ENCODE results near the gene RERE. TPM values are rescaled to one million over a fixed set of nuclear protein-coding genes. Genes with fewer than 3 reads are reported as not detected.
A peak's percentile ranks its signal among the peaks of the same experiment; 100 is the strongest.

The RERE gene
- total RNA-seq, 4 donors from 2014 or later, result 86.4 to 111 (median 103) TPM

DNA sequence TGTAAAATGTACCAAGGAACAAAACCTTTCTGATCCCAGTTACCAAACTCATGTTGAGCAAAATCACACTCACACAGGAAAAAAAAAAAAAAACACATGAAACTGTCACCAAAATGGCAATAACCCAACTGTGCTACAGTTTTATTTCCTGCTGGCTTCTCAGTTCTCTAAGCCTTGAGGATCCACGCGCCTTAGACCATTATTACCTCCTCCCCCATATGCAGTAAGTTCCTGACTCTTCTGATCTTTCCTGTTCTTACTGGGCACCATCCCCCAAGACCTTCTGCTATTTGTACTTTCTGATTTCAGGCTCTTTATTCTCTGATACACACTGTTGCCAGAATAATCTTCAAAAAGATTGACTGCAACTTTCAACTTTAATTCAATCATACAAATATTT lies 419.9 kb downstream of the RERE start:
- WGBS, 2 donors, result 37 to 41% methylated on average over 2 of the region's 2 CpGs
- H3K36me3 ChIP-seq, result peaks cover 0 to 15% (median 0%) of the 10 kb centered on the region in 3 donors
- no peaks in the 10 kb centered on the region for H3K27me3 ChIP-seq
- no peak overlapping the region for H3K4me3 ChIP-seq
- peak overlapping the region; percentile 31 to 88 (median 66) for H3K27ac ChIP-seq
- DNase-seq (ENCODE audit: low spot score in 2 of 2), result no peak
- no peaks in the 10 kb centered on the region for H3K9me3 ChIP-seq
- TF ChIP-seq, protein P1, sequence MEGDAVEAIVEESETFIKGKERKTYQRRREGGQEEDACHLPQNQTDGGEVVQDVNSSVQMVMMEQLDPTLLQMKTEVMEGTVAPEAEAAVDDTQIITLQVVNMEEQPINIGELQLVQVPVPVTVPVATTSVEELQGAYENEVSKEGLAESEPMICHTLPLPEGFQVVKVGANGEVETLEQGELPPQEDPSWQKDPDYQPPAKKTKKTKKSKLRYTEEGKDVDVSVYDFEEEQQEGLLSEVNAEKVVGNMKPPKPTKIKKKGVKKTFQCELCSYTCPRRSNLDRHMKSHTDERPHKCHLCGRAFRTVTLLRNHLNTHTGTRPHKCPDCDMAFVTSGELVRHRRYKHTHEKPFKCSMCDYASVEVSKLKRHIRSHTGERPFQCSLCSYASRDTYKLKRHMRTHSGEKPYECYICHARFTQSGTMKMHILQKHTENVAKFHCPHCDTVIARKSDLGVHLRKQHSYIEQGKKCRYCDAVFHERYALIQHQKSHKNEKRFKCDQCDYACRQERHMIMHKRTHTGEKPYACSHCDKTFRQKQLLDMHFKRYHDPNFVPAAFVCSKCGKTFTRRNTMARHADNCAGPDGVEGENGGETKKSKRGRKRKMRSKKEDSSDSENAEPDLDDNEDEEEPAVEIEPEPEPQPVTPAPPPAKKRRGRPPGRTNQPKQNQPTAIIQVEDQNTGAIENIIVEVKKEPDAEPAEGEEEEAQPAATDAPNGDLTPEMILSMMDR (IDR thresholded peaks at IDR 0.05), result no peak
- TF ChIP-seq EP300 (IDR thresholded peaks at IDR 0.05), result no peak
- peaks cover 8 to 68% (median 43%) of the 10 kb centered on the region in 4 donors for H3K4me1 ChIP-seq

DNA sequence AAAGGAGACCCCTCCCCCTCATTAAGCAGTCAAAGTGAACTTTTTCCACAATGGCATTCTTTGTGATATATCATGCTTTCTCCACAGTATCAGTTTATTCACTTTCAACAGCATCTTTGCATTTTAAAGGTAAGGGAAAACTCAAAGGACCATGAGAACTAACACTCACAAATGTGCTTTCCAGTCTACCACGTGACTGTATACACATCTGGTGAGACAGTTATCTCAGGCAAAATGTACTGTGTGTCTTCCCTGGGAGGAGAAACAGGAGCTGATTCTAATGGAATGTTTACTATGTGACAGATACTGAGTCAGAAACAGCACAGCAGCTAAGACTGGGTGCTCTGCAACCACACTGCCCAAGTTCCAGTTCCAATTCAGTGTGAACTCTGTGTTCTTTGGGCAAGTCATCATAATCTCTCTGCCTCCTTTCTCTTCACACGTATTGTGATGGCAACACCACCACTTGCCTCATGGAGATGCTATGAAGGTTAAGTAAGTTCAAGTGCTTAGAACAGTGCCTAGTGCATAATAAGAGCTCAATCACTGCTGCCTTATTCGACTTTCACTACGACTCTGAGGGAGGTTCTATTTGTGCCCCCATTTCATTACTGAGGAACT lies 420.5 kb downstream of the RERE start:
- H3K36me3 ChIP-seq, result peaks cover 0 to 8% (median 0%) of the 10 kb centered on the region in 3 donors
- H3K27me3 ChIP-seq, result no peaks in the 10 kb centered on the region
- DNase-seq (ENCODE audit: low spot score in 2 of 2), result peak in 1 of 2 donors; percentile 70
- no peak overlapping the region for H3K4me3 ChIP-seq
- no peaks in the 10 kb centered on the region for H3K9me3 ChIP-seq
- peaks cover 8 to 74% (median 45%) of the 10 kb centered on the region in 4 donors for H3K4me1 ChIP-seq
- TF ChIP-seq EP300 (IDR thresholded peaks at IDR 0.05), result peak in 1 of 2 donors; percentile 92
- TF ChIP-seq, protein P1 (IDR thresholded peaks at IDR 0.05), result no peak
- TF ChIP-seq POLR2A (IDR thresholded peaks at IDR 0.05), result no peak
- WGBS, 2 donors, result 12% methylated on average over 4 of the region's 4 CpGs
- peak overlapping the region; percentile 9 to 88 (median 66) for H3K27ac ChIP-seq

DNA sequence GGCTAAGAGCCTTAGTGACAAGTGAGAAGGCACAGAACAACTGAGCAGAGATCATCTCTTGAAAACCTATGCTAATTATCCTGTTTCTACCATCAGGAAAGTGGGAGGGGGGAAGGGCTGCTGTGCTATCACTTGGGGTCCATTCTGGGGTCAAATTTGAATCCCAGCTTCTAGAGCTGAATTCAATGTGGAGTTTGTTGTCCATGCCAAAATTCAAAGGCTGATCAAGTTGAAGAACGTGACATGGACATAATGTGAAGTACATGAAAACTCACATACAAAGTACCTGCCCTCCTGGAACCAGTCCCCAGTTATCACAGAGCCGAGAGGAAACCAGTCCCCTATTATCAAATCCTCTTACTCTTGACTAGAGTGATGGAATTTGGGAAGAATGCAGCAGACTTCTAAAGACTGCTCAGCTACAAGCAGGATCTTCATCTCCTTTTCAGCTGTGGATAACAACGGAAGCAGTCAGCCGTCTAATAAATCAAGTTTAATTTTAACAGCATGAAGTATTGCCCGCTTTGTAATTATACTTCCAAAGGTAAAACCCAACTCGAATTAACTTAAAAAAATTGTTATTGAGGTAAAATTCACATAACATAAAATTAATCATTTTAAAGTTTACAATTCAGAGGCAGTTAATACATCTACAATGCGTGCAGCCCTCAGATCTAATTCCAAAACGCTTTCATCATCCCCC lies 421.2 kb downstream of the RERE start:
- no peak for TF ChIP-seq EP300 (IDR thresholded peaks at IDR 0.05)
- H3K36me3 ChIP-seq, result peaks cover 0 to 2% (median 0%) of the 10 kb centered on the region in 3 donors
- DNase-seq (ENCODE audit: low spot score in 2 of 2), result no peak
- 20 to 21% methylated on average over 8 of the region's 8 CpGs for WGBS, 2 donors
- H3K4me1 ChIP-seq, result peaks cover 8 to 81% (median 45%) of the 10 kb centered on the region in 4 donors
- no peaks in the 10 kb centered on the region for H3K27me3 ChIP-seq
- no peaks in the 10 kb centered on the region for H3K9me3 ChIP-seq
- peak overlapping the region; percentile 9 to 88 (median 66) for H3K27ac ChIP-seq
- H3K4me3 ChIP-seq, result no peak overlapping the region

DNA sequence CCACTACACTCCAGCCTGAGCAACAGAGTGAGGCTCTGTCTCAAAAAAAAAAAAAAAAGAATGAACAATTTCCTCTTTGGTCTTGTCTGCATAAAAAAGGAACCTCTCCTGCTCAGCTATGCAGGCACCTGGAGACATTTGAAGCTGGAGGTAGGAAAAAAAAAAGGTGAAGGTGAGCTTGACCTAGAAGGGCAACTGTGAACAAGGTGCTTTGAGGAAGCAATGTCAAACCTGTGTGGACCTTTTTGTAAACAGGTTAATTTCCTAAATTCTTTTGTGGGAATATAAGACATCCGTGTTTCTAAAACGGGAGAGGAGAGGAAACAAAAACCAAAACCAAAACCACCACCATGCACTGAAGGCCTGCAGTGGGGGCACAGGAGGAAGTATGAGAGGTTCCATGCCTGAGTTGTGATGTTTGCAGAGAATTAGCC lies 422.0 kb downstream of the RERE start:
- peak overlapping the region in 3 of 4 donors; percentile 46 to 88 (median 86) for H3K27ac ChIP-seq
- H3K9me3 ChIP-seq, result no peaks in the 10 kb centered on the region
- H3K4me1 ChIP-seq, result peaks cover 8 to 89% (median 45%) of the 10 kb centered on the region in 4 donors
- no peaks in the 10 kb centered on the region for H3K27me3 ChIP-seq
- H3K36me3 ChIP-seq, result no peaks in the 10 kb centered on the region
- no peak overlapping the region for H3K4me3 ChIP-seq
- 39 to 42% methylated on average over 2 of the region's 2 CpGs for WGBS, 2 donors
- TF ChIP-seq, protein P1 (IDR thresholded peaks at IDR 0.05), result no peak
- TF ChIP-seq EP300 (IDR thresholded peaks at IDR 0.05) (no peak), POLR2A (IDR thresholded peaks at IDR 0.05) (no peak)
- DNase-seq (ENCODE audit: low spot score in 2 of 2), result no peak

DNA sequence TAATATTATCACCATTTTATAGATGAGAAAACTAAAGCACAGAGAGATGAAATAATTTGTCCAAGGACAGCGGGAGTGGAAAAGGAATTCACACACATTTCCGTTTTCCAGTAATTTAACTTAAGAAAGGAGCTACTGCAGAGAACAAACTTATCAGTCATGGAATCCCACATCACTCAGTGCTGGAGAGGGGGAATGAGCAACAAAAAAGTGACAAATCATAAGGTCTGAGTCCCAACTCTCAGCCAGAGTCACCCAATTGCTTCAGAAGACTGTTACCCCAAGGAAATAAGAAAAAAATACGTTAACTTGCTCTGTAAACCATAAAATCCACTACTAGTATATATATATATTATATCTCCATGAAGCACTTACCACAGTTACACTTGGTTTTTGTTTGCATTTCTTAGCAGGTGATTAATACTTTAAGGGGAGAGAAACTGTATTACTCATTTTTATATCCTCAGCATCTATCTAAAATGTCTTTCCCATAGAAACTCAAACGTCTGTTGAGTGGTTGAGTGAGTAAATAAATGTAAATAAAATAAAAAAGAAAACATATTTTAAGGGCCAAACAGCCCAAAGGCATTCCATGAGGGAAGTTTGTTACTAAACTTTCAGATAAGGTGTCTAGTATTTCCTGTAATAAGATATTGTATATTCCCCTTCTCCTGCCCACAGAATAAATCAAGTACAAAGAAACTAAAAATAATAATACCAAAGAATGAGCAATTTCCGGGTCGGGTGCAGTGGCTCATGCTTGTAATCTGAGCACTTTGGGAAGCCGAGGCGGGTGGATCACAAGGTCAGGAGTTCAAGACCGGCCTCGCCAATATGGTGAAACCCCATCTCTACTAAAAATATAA lies 422.8 kb downstream of the RERE start:
- no peaks in the 10 kb centered on the region for H3K27me3 ChIP-seq
- no peaks in the 10 kb centered on the region for H3K9me3 ChIP-seq
- peaks cover 0 to 1% (median 0%) of the 10 kb centered on the region in 3 donors for H3K36me3 ChIP-seq
- no peak overlapping the region for H3K4me3 ChIP-seq
- WGBS, 2 donors, result 64% methylated on average over 10 of the region's 10 CpGs
- H3K27ac ChIP-seq, result peak overlapping the region in 2 of 4 donors; percentile 86 to 88
- DNase-seq (ENCODE audit: low spot score in 2 of 2), result no peak
- peaks cover 8 to 96% (median 44%) of the 10 kb centered on the region in 4 donors for H3K4me1 ChIP-seq
- TF ChIP-seq POLR2A (IDR thresholded peaks at IDR 0.05), result no peak
